GM19193 (cell line): ENCODE measurements around the gene CNDP2.

ENCODE experiments used
- POLR2A ChIP-seq: IDR thresholded peaks from 4 replicates; pipeline ENCODE4 v1.6.1; 2011; ENCODE audit not compliant: insufficient read depth, insufficient read length; ENCODE audit errors: extremely low read depth

CNDP2 gene

DNA sequence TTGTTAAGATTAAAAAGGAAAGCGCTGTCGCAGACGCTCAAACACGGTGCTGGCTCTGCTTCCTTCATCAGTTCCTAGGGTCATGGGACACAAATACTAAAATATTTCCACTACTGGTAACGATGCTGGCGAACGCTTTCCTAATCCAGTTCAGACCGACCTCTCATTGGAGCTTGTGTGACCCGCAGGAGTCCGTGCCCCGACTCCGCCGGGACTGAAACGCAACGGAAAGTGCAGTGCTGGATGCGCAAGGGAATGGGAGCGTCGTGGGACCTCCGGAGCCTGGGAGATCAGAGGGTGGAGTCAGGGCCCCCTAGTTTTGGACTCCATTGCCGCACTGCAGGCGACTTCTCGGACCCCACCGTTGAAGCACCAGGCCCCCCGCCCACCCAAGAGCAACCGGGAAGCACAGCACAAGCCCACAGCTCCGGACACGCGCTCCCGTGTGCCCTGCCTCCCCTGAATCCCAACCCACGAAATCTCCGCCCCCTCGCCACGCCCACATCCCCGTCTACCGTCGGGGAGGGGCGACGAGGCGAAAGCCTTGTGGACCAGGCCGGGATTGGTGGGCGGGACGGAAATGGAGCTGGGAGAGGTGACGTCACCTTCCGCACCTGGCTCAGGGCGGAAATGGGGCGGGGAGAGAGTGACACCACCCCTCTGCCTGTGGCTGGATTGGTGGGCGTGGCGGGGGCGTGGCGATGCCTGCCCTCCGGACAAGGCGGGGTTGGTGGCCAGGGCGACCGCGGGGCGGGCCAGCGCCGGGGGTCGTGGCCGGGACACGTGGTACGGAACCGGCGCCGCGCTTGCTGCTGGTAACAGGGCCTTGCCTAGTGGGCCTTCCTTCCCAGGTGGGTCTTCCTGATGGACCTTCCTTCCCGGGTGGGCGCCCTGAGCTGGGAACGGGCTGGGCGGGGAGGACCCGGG is at the start of gene CNDP2:
CNDP2 (plus strand) TSS at position 783 of the 927 bp plus-strand sequence. CDS start 3,611 bp downstream, outside the sequence.
- peak; percentile 72 for TF ChIP-seq POLR2A

DNA sequence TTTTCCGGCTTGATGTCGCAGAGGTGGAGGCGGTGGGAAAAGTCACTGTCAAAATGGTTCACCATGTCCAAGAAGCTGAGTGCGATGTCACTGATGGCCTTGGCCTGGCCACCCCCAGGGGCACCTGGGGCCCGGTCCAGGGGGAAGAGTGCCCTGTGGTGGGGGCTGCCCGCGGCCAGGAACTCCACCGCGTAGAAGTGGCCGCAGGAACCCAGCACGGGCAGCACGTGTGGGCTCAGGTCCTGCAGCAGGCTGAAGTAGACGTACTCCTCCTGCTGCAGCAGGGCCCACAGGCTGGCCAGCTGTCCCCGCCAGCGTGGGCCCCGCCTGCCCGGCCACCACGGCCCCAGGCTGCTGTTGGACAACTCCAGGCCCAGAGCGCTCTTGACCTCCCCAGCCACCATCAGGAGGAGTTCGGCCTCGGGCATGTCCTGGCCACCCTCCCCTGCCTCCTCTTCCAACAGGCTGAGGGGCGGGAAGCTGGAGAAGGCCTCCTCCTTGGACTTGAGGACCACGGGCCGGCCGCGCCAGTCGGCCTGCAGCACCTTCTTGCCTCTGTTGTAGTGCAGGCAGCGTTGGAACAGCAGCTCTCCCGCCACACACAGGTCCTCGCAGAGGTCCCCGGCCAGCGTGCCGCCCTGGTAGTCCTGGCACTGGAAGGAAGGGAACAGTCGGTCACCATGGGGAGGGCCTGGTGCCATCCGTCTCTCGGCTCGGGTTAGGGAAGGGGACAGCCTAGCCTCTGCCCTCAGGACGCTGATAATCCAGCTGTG is 49.3 kb upstream of the CNDP2 start:
- no peak for TF ChIP-seq POLR2A

DNA sequence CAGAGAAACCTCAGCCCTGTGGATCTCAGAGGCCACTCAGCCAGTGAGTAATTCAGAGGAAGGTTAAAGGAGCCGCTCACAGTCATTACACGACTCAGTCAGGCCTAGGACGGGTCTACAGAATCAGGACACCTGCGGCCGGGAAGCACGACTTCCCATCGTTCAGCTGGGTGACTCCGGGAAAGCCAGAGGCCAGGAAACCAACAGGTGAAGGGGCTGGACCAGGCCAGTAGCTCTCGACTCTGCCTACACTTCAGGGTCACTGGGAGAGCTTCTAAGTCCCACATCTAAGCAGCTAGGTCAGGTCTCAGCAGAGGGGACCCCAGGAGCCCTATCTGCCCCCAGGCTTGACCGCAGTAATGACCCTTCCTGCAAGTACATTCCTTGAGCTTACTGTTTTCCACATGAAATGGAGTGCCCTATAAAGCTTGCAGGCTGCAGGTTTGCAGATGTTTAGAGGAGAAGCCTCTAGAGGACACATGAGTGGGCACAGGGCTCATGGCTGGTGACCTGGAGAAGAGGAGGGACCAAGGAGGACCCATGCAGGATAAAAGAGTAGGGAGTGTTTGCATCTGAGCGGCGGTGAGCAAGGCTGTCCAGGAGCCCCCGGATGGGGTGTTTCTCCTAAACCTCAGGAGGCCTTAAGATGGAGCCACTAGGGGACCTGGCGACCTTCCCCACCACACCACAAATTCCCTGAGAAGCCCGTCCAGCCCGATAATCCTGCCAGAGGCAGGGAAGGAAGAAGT is 48.6 kb upstream of the CNDP2 start:
- no peak for TF ChIP-seq POLR2A

DNA sequence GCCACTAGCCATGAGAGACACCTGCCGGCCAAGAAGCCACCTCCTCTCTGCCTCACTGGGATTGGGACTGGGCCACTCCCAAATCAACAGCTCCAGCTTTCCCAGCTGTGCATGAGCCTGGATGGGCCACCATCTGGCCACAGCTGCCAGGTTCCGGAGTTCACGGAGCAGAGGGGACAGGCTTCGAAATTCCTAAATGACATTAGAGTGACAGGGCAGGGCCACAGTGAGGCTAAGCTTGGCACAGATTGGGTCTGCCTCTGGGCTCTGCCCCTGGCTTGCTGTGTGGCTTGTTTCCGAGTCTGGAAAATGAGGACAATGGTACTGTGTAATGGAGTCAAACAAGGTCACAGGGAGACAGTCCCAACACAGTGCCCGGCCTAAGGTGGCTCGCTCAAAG is 45.5 kb upstream of the CNDP2 start:
- no peak for TF ChIP-seq POLR2A

DNA sequence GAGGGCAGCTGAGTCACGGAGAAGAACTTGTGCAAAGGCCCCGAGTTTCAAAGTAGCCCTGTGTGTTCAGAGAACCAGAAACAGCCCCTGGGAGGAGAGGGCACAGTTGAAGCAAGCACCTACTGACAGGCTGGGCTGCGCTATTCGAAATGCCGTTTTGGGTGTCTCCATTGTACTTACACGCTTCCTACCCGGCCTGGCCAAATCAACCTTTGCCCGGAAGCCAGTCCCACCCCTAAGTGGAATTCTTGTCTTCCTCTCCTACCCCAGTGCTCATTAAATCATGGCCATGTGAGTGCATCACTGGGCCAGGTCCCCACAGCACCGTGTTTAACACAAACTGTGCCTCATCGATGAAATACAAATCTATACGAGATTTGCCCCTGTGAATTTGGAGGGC is 45.0 kb upstream of the CNDP2 start:
- TF ChIP-seq POLR2A = no peak

DNA sequence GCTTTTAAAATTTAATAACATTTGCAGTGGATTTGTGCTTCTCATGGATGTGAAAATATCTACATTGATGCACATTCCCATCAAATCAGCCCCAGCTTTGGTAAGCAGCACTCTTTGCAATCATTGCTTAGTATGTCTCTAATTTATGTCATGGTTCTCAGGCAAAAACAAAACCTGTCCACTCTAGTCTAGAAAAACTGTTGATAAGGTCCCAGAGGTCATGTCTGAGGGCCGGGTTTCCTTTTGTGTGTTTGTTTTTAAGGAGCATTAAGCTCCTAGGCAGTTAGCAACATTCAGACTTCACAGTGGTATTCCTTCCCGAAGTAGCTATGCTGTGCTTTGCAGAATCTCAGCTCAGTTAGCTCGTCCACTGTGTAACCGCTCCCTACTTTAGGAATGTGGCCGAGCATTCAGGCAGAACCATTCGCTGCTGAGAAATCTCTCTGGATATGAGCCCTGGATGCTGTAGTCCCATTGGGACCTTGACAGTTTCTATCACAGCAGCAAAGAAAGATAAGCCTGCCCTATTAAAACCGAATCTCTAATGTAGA is 43.1 kb upstream of the CNDP2 start:
- no peak for TF ChIP-seq POLR2A

DNA sequence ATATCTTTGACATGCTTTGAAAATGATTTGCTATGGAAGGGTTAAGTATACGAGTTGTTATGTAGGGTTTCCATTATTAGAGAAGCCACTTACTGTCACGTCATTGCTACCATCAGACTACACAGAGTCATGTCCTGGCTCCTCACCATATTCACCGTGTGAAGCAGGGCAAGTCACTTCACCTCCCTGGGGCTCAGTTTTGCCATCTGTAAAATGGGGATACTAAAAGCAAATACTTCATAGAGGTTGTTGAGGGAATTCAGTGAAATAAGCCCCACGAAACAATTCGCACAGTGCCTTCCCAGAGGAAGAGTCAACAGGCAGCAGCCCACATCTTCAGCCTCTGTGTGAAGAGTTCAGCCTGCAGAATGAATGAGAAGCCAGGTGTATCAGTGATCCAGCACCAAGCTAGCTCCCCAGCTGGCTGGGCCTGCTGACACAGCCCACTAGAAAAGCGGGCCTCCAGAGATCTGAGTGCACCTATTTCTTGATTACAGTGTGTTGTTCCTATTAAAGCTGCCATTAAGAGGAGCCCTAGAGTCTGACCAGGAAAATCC is 42.4 kb upstream of the CNDP2 start:
- no peak for TF ChIP-seq POLR2A

DNA sequence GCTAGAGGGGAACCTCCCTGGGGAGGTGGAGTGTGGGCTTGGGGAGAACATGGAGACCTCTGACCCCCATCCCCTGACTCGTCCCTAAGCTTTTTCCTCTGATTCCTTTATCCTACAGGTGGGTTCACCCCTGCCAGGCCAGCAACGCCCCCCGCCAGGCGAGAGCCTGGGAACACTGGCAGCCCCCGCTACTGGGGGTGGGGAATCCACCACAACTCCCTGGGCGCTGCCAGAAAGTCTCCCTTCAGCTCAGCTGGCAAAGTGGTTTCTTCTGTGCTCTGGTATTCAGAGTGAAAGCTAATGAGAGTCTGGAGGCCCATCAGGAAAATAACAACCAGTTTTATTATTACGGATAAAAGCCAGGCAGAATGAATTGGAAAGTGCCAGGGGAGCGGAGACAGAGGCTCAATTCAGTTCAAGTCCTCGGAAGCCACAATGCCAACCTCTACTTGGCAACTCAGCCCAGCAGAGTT is 41.8 kb upstream of the CNDP2 start:
- TF ChIP-seq POLR2A = no peak

DNA sequence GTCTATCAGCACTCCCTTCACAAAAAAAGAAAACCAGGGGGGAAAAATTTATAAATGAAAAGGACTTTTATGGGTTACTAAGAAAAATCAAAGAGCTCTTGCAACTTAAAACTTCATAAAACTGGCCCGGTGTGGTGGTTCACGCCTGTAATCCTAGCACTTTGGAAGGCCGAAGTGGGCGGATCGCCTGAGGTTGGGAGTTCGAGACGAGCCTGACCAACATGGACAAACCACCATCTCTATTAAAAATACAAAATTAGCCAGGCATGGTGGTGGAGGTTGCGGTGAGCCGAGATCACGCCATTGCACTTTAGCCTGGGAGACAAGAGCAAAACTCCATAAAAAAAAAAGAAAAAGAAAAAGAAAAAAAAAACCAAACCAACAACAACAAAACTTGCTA is 40.8 kb upstream of the CNDP2 start:
- TF ChIP-seq POLR2A = no peak

DNA sequence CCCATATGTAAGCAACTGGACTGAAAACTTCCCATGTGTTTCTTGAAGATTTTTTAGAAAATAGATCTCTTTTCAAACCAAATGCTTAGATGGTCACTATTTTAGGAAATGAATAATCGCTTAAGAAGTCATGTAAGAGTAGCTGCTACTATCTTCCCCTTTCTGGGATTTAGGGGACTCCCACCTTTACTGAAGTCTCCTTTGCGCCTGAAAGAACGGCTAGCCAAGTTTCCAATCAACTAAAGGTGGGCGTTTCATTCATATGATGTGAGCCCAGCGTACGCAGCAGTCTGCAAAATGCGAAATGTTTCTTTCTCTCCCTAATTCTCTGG is 40.2 kb upstream of the CNDP2 start:
- TF ChIP-seq POLR2A = no peak

DNA sequence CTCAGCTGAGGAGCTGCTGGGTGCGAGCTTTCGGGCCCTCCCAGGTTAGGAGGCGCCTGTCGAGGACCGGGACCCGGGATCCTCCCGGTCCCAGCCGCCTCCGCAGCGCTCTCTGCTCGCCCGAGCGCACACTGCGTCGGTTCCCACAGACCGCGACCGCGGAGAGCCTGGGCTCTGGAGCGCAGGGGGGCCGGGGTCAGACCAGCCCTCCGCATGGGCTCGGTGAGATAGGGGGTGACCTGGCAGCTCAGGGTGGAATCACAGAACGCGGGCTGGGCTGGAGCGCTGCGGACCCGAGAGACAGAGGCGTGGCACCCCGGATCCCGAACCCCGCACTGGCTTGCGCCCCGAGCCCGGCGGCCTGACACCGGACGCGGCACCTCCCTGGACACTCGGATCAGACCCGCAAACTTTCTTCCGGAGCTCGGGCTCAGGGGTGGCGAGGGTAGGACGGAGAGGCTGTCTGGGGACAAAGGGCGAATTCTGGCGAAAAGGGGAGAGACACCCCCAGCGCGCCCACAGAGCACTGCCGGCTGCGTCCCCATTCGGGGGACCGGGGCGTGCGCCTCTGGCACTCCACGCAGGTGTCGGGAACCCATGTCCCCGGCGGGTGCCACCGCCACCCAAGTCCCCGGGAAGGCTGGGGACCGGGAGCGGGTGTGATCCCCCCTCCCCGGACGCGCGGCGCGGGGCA is 39.7 kb upstream of the CNDP2 start:
- TF ChIP-seq POLR2A = no peak

DNA sequence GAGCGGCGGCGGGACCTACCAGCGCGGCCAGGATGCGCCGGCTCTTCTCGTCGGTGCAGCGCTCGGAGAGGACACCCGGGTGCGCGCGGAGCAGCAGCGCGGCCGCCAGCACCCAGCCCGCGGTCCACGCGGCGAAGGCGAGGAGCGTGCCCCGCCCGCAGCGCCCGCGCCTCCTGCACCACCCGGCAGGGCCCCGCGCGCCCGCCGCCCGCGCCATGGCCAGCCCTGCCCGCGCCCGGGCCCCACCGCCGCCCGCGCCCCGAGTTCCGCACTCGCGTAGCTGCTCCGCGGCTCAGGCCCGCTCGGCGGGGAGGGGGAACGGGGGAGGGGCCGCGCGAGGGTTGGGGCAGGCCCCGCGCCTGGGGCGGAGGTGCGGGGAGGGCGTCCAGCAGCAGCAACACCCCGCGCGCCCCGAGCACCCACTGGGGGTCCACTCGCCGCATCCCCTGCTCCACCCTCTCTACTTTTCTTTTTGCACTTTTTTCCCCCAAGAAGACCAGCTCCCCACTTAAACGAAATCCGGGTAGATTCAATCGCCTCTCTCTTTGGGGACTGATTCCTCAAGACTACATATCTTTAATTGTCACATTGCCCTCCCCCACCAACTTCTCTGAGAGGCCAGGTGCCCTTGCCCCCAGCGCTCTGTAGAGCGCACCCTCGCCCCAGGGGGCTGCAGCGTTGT is 39.0 kb upstream of the CNDP2 start, which contains the start of gene DIPK1C:
DIPK1C (minus strand) TSS at position 266 of the 682 bp plus-strand sequence; CDS start at position 217, 49 bp downstream.
- TF ChIP-seq POLR2A = no peak

DNA sequence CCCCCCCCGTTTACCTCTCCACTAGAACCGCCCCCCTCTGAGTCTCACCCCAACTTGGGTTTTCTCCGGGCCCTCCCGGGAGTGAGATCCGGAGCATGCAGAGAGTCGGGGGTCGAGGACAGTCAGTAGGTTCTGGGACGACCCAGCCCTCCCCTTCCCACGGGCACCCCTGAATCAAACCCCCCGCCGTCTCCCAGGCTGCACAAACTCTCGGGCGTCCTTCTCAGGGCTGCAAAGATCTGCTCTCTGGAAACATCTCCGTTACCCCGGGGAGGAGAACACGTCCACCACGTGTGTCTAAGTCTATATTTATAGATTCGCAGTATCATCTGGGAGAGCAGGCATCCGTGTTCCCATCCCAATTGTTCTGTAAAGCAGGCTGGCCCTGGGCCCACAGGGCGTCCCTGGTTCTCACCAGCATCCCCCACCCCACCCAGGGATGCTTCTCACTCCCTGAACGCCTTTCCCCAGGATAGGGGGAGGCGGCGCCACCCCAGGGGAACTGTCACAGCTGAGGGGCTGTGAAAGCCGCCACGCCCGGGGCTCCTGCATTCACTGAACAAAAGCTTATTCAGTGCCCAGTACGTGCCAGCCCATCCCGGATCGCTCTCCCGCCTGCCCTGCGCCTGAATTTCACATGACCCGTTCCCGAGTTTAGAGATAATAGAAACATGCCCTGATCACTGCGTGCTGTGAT is 38.3 kb upstream of the CNDP2 start:
- TF ChIP-seq POLR2A = no peak
